Measurements from ENCODE around the gene SMC5. TPM values are rescaled to one million over a fixed set of nuclear protein-coding genes. Genes with fewer than 3 reads are reported as not detected.

The SMC5 gene
- total RNA-seq, 1 donor = 28.6 TPM

DNA sequence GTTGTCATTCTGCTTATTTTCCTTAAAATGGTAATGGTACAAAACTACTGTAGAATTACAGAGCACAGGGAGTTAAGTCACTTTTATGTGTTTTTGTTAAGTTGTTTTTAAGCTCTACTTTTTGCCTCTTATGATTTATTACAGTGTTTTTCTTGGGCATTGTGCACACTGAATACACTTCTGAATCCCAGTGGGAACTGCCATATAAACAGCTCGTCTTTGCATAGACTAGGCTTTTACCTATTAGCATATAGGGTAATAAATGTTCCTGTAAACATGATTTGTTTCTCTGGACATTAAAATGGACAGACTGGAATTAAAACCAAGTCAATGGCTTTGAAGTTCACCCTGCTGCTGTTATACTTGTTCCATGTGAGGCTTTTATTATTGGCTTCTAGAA, 143.4 kb downstream of the SMC5 start:
- Histone ChIP-seq H3K4me1 (ENCODE audit: insufficient read depth, low read length) (peaks cover 43% of the 10 kb centered on the region), H4K20me1 (ENCODE audit: insufficient read depth, low read length) (peaks cover 48% of the 10 kb centered on the region), H3K9me3 (ENCODE audit: low read depth, low read length) (no peaks in the 10 kb centered on the region), H3K4me3 (ENCODE audit: insufficient read depth, low read length) (no peak overlapping the region), H3K4me2 (ENCODE audit: insufficient read depth, low read length) (no peak overlapping the region), H3K79me2 (ENCODE audit: insufficient read depth, low read length) (peaks cover 94% of the 10 kb centered on the region), H3K36me3 (ENCODE audit: insufficient read depth, low read length) (no peaks in the 10 kb centered on the region), H3K27me3 (ENCODE audit: insufficient read depth, low read length) (no peaks in the 10 kb centered on the region), H3K27ac (ENCODE audit: low read depth, low read length) (no peak overlapping the region), H2AFZ (ENCODE audit: low read length) (no peak overlapping the region)
- no peak for DNase-seq (ENCODE audit: insufficient read length, low spot score, missing footprints)
- no peak for TF ChIP-seq CTCF (IDR thresholded peaks at IDR 0.05; ENCODE audit: extremely low read depth, low read depth, low read length)

DNA sequence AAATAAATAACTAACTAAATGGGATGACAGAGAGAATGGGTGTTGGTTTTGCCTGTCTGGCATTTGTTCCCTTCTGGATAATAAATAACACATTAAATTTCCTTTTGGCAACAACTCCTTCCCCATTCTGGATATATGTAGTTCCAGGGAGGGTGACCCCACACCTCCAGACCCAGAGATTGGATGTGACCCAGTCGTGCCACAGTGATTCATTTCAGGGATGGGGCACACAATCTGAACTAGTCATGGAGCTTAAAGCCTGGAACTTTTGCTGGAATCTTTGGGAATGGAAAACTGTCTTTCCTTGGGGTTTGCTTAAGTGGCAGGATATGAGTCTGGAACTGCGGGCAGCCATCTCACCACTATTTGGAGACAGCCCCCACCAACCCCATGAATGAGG, 144.4 kb downstream of the SMC5 start:
- peak overlapping the region; percentile 26 for H3K4me3 ChIP-seq (ENCODE audit: insufficient read depth, low read length)
- H3K9me3 ChIP-seq (ENCODE audit: low read depth, low read length) = no peaks in the 10 kb centered on the region
- H3K36me3 ChIP-seq (ENCODE audit: insufficient read depth, low read length) = peaks cover 2% of the 10 kb centered on the region
- H4K20me1 ChIP-seq (ENCODE audit: insufficient read depth, low read length) = peaks cover 39% of the 10 kb centered on the region
- H3K4me2 ChIP-seq (ENCODE audit: insufficient read depth, low read length) = peak overlapping the region; percentile 74
- H3K27me3 ChIP-seq (ENCODE audit: insufficient read depth, low read length) = no peaks in the 10 kb centered on the region
- TF ChIP-seq CTCF (IDR thresholded peaks at IDR 0.05; ENCODE audit: extremely low read depth, low read depth, low read length) = no peak
- peak overlapping the region; percentile 99 for H3K27ac ChIP-seq (ENCODE audit: low read depth, low read length)
- H2AFZ ChIP-seq (ENCODE audit: low read length) = no peak overlapping the region
- DNase-seq (ENCODE audit: insufficient read length, low spot score, missing footprints) = no peak
- peaks cover 52% of the 10 kb centered on the region for H3K4me1 ChIP-seq (ENCODE audit: insufficient read depth, low read length)
- peaks cover 94% of the 10 kb centered on the region for H3K79me2 ChIP-seq (ENCODE audit: insufficient read depth, low read length)

DNA sequence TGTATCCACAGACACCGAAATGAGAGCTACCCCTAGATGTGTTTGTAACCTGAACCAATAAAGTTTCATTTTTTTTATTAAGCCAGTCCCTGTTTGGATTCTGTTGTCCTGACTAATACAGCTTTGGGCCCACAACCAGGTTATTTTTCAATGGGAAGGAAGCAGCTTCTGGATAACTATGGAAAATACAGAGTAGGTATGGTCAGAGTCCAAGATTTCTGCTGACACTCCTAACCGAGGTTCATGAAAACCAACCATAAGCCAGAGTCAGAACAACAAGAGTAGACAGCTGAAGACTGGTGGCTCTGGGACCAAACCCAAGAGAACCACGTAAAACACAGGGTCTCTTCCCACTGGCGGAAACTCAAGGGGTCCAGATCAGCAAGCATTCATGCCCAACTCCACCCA, 144.8 kb downstream of the SMC5 start:
- no peaks in the 10 kb centered on the region for H3K27me3 ChIP-seq (ENCODE audit: insufficient read depth, low read length)
- H3K27ac ChIP-seq (ENCODE audit: low read depth, low read length) = peak overlapping the region; percentile 99
- no peak for DNase-seq (ENCODE audit: insufficient read length, low spot score, missing footprints)
- H3K9me3 ChIP-seq (ENCODE audit: low read depth, low read length) = no peaks in the 10 kb centered on the region
- peaks cover 94% of the 10 kb centered on the region for H3K79me2 ChIP-seq (ENCODE audit: insufficient read depth, low read length)
- H2AFZ ChIP-seq (ENCODE audit: low read length) = no peak overlapping the region
- peaks cover 55% of the 10 kb centered on the region for H3K4me1 ChIP-seq (ENCODE audit: insufficient read depth, low read length)
- peak overlapping the region; percentile 21 for H3K4me3 ChIP-seq (ENCODE audit: insufficient read depth, low read length)
- H4K20me1 ChIP-seq (ENCODE audit: insufficient read depth, low read length) = peaks cover 36% of the 10 kb centered on the region
- peaks cover 6% of the 10 kb centered on the region for H3K36me3 ChIP-seq (ENCODE audit: insufficient read depth, low read length)
- H3K4me2 ChIP-seq (ENCODE audit: insufficient read depth, low read length) = peak overlapping the region; percentile 74
- TF ChIP-seq CTCF (IDR thresholded peaks at IDR 0.05; ENCODE audit: extremely low read depth, low read depth, low read length) = no peak

- H3K27me3 ChIP-seq (ENCODE audit: insufficient read depth, low read length) = no peaks in the 10 kb centered on the region
- DNase-seq (ENCODE audit: insufficient read length, low spot score, missing footprints) = no peak
- TF ChIP-seq CTCF (IDR thresholded peaks at IDR 0.05; ENCODE audit: extremely low read depth, low read depth, low read length) = no peak
- H3K79me2 ChIP-seq (ENCODE audit: insufficient read depth, low read length) = peaks cover 92% of the 10 kb centered on the region
- H3K36me3 ChIP-seq (ENCODE audit: insufficient read depth, low read length) = peaks cover 6% of the 10 kb centered on the region
- no peak overlapping the region for H2AFZ ChIP-seq (ENCODE audit: low read length)
- H3K4me2 ChIP-seq (ENCODE audit: insufficient read depth, low read length) = peak overlapping the region; percentile 74
- H3K4me3 ChIP-seq (ENCODE audit: insufficient read depth, low read length) = peak overlapping the region; percentile 21
- peaks cover 30% of the 10 kb centered on the region for H4K20me1 ChIP-seq (ENCODE audit: insufficient read depth, low read length)
- no peaks in the 10 kb centered on the region for H3K9me3 ChIP-seq (ENCODE audit: low read depth, low read length)
- H3K27ac ChIP-seq (ENCODE audit: low read depth, low read length) = peak overlapping the region; percentile 99
- peaks cover 57% of the 10 kb centered on the region for H3K4me1 ChIP-seq (ENCODE audit: insufficient read depth, low read length)
These were observed 145.5 kb downstream of the SMC5 start for GRCh38 chr9:70404261-70404660.

Small RNA genes lying within 50 kb of the gene (small RNA-seq; reads per million reads assigned to genes)
- not detected for gene RF00019

Other genes starting within 250 kb of the SMC5 start
- 1.4 and 1.5 TPM in 2 replicates for gene MAMDC2, start 215.1 kb upstream of the SMC5 start, total RNA-seq
- 46.9 and 51.8 TPM in 2 replicates for gene KLF9, start 155.7 kb downstream of the SMC5 start, total RNA-seq